Measurements from ENCODE around the gene MYO10.

- TF ChIP-seq CTCF (IDR thresholded peaks at IDR 0.05): no peak
- TF ChIP-seq POLR2AphosphoS5 (IDR thresholded peaks at IDR 0.05): no peak
- TF ChIP-seq POLR2A (IDR thresholded peaks at IDR 0.05): no peak
Measured at GRCh38 chr5:16881251-16881650, 54.8 kb downstream of the MYO10 start.

All from breast epithelium (tissue), 3 donors.